Breast epithelium (tissue), 3 donors: ENCODE measurements around the gene IFIT3.

Experiments
- CTCF ChIP-seq, 3 donors: fragments of 450-650 bp; IDR thresholded peaks; one replicate each; pipeline ENCODE4 v1.5.1; 2016 to 2017; ENCODE audit warnings: antibody characterized with exemption in 3 of 3, mild to moderate bottlenecking in 3 of 3, moderate library complexity in 3 of 3
- POLR2A ChIP-seq: fragments of 450-650 bp; IDR thresholded peaks from one replicate; pipeline ENCODE4 v1.6.1; 2016; ENCODE audit warnings: antibody characterized with exemption, mild to moderate bottlenecking, moderate library complexity
- POLR2AphosphoS5 ChIP-seq, 3 donors: sonication (generic); formaldehyde crosslinking; IDR thresholded peaks; one replicate each; pipeline ENCODE4 v1.6.1; 2017; ENCODE audit warnings: antibody characterized with exemption in 3 of 3

- TF ChIP-seq POLR2A (no peak), CTCF (IDR thresholded peaks at IDR 0.05) (no peak), POLR2AphosphoS5 (IDR thresholded peaks at IDR 0.05) (no peak)
Observed at GRCh38 chr10:89280508-89280907, 47.3 kb upstream of the IFIT3 start.
